GM12872 (cell line): ENCODE results near the gene TIMM50.

Source experiments
- TF ChIP-seq, protein P1 (sequence below): IDR thresholded peaks from 3 replicates; pipeline ENCODE4 v1.5.1; 2011; ENCODE audit warnings: low read depth, mild to moderate bottlenecking, low read length, moderate library complexity; ENCODE audit not compliant: insufficient read depth

TIMM50 gene

DNA sequence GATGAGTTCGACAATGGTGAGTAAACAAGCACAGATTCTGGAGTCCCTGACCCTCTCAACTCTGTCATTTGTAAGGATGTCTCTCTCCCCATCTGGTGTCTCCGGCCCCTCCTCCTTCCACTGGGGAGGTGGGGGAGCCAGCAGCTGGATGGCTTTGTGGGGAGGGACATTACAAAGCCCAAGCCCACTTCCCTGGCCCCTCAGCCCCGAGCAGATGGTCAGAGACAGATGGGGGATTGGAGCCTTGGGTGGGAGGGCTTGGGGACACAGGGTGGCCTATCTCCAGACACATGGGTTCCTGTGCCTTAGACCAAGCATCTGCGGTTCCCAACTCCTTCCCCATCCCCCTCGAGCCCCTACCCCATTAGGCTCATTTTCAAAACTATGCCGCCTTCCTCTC lies 2.5 kb downstream of the TIMM50 start:
- TF ChIP-seq, protein P1, sequence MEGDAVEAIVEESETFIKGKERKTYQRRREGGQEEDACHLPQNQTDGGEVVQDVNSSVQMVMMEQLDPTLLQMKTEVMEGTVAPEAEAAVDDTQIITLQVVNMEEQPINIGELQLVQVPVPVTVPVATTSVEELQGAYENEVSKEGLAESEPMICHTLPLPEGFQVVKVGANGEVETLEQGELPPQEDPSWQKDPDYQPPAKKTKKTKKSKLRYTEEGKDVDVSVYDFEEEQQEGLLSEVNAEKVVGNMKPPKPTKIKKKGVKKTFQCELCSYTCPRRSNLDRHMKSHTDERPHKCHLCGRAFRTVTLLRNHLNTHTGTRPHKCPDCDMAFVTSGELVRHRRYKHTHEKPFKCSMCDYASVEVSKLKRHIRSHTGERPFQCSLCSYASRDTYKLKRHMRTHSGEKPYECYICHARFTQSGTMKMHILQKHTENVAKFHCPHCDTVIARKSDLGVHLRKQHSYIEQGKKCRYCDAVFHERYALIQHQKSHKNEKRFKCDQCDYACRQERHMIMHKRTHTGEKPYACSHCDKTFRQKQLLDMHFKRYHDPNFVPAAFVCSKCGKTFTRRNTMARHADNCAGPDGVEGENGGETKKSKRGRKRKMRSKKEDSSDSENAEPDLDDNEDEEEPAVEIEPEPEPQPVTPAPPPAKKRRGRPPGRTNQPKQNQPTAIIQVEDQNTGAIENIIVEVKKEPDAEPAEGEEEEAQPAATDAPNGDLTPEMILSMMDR = no peak

DNA sequence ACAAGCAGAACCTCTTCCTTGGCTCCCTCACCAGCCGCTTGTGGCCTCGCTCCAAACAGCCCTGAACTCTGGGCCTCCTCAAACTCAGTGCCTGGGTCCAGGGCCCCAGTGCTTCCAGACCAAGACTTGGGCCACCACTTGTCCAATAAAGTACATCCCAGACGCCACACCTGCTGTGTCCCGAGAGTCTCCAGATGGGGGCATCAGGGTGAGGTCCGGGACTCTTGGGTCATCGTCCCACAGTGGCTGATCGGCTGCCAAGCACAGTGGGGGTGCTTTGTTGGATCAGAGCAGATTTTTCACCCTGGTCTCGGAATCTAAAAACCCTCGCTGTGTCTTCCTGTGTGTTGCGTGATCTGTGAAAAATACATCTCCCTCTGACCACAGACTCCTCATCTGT lies 9.1 kb downstream of the TIMM50 start:
- TF ChIP-seq, protein P1 = no peak

DNA sequence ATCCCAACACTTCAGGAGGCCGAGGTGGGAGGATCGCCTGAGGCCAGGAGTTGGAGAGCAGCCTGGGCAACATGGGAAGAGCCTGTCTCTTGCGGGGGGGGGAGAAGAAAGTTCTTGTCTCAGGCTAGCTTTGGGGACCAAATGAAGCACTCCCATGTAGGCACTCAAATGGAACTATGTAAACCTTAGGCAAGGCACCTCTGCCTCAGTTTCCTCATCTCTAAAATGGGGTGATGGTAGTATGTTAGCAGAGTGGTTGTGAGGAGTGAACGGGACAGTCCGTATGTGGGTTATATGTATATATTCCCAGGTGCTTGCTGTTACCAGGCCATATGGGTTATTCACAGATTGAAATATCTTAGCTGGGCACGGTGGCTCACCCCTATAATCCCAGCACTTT lies 11.6 kb downstream of the TIMM50 start:
- TF ChIP-seq, protein P1 = no peak

DNA sequence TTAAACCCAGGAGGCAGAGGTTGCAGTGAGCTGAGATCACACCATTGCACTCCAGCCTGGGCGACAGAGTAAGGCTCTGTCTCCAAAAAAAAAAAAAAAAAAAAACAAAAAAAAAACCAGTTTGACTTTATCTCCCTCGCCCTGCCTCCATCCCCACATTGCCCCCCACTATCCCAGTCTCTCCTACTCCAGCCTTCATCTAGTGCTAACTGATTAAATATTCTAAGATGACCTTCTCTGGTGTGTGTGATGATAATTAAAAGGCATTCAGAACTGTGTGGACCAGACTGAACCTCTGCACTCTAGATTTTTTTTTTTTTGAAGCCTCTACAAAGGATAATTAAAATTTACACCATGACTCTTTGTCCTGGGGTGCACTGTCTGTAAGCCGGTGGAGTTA lies 12.2 kb downstream of the TIMM50 start:
- TF ChIP-seq, protein P1 = no peak

DNA sequence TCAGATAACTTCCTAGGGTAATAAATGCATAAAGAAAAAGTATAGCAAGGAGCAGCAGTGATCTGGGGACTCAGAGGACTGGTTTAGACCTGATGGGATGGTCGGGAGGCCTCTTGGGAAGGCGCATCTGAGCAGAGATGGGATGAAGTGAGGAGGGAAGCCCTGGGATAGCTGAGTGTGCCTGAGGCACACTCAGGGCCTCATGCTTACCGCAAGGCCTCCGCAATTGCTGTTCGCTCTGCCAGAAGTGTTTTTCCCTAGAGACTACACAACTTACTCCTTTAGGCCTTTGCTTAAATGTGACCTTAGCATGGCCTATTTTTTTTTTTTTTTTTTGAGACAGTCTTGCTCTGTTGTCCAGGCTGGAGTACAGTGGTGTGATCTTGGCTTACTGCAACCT lies 14.0 kb downstream of the TIMM50 start:
- TF ChIP-seq, protein P1 = no peak

DNA sequence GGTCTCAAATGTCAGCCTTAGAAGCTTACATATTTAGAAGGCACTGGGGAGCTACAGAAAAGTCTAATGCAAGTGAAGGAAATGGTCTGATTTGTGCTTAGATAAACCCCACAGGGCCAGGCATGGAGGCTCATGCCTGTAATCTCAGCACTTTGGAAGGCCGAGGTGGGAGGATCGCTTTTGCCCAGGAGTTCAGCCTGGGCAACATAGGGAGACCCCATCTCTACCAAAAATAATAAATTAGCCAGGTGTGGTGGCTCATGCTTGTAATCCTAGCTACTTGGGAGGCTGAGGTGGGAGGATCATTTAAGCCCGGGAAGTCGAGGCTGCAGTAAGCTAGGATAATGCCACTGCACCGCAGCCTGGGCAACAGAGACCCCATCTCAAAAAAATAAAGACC lies 15.4 kb downstream of the TIMM50 start:
- TF ChIP-seq, protein P1 = no peak

DNA sequence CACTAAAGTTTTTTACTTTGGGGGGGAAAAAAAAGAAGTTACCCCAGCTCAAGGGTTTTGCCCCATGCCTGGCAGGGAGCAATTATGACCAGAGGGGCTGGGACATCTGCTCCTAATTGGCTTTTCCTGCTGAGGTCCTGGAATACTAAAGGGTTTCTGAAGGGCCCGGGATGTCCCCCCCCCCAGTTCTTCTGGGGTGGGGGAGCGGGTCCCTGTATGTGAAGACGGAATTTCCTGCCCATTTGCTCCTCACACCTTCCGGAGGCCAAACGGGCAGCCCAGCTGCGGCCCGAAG lies 17.0 kb downstream of the TIMM50 start:
- TF ChIP-seq, protein P1 = no peak

DNA sequence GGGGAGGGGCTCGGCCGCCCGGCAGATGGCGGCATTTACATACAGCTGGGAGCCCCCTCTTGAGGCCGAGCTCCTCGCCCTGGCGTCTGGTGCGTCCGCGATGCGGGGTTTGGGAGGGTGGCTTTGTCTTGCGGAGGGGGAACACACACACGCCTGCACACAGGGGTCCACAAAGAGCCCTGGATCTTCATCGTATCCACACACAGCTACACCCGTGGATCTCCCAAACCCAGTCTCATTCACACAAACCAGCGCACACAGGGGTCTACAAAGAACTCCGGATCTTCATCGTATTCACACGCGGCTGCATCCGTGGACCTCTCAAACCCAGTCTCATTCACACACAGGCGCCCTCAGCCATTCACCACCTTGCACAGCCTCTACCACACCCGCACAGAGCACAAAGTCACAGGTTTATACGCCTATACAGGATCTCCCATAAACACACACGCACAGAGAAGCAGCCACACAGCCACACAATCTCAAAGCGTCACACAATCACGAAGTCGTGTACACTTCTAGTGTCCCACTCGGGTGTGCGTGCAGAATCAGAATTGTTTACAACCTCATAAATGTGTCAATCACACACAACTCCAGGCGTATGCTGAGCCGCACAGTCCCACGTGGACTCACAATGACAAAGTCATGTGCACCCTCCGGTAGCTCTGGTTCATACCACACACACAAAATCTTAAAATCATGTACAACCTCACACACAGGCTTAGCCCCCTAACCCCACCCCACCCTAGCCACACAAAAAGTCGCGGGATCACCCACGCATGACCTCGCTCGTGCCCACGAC lies 17.6 kb downstream of the TIMM50 start:
- TF ChIP-seq, protein P1 = peak; percentile 31; the same call in 2 of the 3 replicates
